GM12891 (cell line): ENCODE data around the gene MIGA1.

Experiments used
- POLR2A ChIP-seq: IDR thresholded peaks from 2 replicates; pipeline ENCODE4 v1.6.1; 2011; ENCODE audit warnings: low read depth, low read length, control low read depth
- POLR2AphosphoS5 ChIP-seq: IDR thresholded peaks from 2 replicates; pipeline ENCODE4 v1.6.1; 2011; ENCODE audit warnings: low read depth, low read length, control low read depth

DNA sequence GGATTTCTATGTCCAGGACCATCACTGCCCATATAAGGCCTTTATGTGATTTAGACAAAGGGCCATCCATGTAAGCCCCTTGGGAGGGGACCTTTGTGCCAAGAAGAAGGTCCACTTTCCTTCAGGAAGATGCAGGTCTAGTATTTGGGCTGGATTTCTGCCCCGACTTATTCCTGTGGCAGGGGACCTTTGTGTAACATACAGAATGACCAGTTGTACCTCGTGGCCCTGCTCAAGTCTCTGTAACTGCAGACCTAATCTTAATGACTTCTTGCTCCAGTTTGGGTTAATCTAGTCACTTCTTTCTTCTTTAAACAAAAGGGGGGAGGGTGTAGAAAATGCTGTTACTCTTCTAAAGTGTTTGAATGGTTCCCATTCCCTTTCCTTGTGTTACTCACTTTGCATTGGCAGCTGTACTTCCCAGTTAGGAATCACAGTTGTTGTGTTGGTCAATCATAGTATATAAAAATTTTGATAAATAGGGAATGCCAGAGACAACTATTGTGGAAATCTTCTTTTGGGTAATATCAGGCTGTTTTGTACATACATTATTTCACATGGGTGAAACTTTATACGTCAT lies 54.2 kb downstream of the MIGA1 start:
- TF ChIP-seq POLR2A (no peak), POLR2AphosphoS5 (no peak)
